Germinal center (tissue), 1 donor: ENCODE results near the gene TBC1D1.

Experiments
- DNase-seq: peaks from one replicate; pipeline ENCODE4 v3.0.0; 2012; ENCODE audit warnings: mixed read lengths, low spot score

TBC1D1 gene

DNA sequence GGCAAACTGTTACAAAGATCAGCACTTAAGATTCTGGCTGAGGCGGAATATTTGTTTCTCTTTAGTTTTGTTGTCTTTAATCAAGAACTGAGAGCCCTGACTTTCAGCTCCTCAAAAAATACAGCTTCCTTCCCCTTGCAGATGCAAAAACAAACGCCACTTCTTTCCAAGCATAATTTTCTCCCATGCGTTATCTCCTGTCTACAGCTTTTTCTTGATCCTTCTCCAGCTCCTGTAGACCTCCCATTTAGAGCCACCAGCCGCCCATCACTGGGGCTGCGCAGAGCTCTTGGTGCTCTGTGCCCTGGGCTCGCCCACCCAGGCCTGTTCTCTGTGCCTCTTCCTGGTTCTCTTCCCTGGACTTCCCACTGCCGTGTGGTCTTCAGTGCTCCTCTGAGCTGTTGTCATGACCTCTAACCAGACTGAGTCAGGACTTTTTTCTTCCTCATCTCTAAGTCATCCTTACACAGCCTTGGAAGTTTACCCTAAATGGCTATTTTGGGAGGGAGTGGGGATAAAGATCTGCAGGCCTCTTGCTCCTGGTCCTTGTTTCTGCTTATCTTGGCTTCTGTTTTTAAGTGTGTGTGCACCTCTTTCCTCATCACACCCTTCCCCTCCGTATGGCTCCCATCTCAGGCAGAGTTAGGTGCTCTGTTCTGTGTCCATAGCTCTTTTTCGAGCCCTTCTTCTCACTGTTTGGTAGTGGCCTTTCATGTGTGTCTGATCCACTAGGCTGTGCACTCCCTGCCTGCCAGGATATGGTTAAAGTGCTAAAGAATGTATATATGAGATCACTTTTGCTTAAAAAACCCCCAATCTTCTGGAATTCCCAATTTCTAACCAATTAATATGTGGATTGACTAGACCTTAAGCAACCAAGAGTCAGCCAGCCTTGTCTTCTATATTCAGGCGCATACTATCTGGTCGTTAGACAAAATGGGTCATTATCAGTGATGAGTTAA is 191.8 kb downstream of the TBC1D1 start:
- no peak for DNase-seq

GRCh38 chr4:38084877-38085711 is 194.2 kb downstream of the TBC1D1 start:
- no peak for DNase-seq

DNA sequence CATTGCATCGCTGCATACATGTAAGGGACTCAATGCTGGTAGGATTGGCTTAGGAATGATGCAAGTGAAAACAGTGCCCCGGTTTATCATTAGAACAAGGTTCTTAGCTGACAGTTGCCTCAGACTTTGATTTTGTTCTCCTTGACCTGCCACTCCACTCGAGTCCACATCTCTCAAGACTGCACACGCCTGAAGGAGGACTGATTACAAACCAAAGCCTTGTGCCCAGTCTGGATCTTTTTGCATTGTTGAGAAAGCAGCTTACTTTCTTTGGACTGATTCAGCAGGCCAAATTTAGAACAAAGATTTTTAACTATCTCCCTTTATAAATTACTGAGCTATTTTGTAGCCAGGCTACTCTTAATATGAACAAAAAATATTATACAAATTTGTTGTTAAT is 194.9 kb downstream of the TBC1D1 start:
- DNase-seq = no peak

DNA sequence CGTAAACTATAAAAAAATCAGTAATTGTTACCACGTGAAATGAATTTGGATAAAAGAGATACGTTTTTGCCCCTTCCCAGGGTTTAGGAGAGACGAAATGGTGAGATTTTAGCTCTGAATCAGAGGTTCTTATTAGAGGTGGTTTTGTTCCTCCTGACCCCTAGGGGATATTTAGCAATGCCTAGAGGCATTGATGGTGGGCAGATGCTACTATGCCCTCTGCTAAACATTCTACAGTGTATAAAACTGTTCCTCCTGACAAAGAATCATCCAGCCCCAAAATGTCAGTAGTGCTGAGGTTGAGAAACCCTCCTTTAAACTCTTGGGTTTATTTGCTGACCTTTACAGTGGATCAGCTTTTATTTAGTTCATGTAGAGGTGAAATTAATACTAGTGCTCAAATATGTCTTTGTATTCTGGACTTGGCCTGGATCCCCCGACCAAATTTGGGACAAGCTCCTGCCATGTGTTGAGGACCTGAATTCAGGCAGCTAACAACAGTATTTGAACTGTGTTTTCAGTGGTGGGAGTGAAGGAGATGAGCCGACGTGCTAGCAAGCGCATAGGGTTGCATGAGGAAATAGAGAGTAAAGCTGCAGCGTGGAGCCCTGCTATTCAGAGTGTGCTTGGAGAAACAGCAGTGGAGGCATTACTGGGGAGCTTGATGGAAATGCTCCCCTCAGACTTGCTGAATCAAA is 195.4 kb downstream of the TBC1D1 start:
- DNase-seq = no peak

DNA sequence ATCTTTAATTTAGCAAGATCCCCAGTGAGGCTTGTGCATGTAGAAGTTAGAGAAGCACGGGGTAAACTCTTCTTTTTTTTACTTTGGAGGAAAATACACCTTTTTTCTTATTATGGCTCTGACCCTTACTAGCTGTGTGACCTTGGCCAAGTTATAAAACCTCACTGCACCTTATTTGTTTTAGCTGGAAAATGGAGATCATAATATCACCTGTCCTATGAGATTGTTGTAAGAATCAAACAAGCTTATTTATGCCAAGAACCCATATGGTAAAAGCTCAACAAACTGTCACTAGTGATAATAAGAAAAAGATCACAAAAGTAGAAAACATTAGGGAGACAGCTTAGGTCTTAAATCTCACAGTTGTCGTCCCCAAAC is 196.0 kb downstream of the TBC1D1 start:
- no peak for DNase-seq

DNA sequence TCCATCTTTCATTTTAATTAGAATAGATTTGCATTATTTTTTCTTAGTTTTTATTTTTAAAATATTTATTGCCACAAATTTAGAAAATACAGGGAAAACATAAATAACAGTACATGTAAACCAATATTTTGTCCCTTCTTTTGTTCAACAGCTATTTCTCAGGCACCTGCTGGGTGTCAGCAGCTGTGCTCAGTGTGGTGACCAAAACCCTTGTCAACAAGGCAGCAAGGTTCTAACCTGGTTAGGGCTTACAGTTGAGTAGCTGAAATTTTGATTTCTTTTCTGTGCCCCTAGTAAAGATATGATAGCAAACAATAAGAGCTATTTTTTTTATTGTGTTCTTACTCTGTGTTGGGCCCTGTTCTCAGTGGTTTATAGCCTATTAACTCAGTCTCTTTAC is 197.4 kb downstream of the TBC1D1 start:
- no peak for DNase-seq

- DNase-seq = no peak
These were observed 199.1 kb downstream of the TBC1D1 start for GRCh38 chr4:38089961-38090360.

- no peak for DNase-seq
These were observed 199.8 kb downstream of the TBC1D1 start for GRCh38 chr4:38090455-38091246.

DNA sequence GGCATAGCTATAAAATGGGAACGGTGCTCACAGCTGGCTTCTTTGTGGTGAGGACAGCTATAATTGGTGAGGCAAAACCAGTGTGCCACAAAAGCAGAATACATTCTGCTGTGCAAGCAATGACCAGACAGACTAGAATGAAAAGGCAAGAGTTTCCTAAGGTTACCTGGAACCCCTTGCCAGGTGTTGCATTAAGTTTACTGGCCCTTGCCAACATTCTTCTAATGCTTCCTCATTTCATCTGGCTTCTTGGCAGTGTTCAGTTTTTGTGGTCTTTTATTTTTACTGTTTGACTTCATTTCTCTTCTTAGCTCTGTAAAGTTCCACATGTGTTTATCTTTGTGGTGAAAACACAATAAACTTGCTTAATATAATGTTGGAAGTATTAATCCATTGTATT is 200.8 kb downstream of the TBC1D1 start:
- DNase-seq = no peak

DNA sequence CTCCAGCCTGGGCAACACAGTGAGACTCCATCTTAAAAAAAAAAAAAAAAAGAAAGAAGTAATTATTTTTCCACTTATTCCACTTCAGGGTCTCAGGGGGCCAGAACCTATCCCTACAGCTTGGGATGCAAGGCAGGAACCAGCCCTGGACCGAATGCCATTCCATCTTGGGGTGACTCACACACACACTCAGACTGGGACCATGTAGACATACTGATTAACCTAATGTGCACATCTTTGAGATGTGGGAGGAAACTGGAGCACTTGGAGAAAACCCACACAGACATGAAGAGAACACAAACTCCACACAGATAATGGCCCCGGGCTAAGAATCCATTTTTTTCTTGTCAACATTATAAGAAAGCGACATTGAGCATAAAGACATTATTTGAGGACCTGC is 201.8 kb downstream of the TBC1D1 start:
- DNase-seq = no peak

- no peak for DNase-seq
These were observed 203.5 kb downstream of the TBC1D1 start for GRCh38 chr4:38094419-38094818.

DNA sequence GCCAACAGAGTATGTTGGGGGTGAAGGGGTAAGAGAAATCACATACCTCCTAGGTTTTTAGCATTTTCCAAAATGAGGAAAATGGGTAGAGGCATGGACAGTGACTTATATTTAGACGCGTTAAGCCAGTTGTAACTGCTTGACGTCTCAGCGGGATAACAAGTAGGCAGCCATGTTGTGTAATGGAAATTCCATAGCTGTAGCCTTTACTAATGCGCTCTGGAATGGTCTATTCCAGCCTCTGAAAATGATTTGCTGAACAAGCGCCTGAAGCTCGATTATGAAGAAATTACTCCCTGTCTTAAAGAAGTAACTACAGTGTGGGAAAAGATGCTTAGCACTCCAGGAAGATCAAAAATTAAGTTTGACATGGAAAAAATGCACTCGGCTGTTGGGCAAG is 204.8 kb downstream of the TBC1D1 start:
- no peak for DNase-seq

DNA sequence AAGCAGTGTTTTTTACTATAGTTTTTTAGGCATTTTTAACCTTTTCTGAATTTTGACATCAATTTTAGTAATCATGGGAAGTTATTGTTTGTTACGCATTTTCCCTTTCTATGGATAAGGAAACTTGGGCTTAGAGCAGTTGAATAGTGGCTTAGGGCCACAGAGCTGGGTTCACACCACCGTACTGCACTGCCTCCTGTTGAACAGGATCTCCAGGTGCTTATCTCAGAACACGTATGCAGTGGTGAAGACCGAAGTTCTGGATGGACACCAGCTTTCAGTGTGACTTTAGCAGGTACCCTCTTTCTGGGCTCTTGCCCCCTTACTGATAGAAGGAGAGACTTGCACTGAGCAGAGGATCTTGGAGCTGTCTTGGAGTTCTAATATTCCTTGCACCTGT is 206.9 kb downstream of the TBC1D1 start:
- DNase-seq = no peak

DNA sequence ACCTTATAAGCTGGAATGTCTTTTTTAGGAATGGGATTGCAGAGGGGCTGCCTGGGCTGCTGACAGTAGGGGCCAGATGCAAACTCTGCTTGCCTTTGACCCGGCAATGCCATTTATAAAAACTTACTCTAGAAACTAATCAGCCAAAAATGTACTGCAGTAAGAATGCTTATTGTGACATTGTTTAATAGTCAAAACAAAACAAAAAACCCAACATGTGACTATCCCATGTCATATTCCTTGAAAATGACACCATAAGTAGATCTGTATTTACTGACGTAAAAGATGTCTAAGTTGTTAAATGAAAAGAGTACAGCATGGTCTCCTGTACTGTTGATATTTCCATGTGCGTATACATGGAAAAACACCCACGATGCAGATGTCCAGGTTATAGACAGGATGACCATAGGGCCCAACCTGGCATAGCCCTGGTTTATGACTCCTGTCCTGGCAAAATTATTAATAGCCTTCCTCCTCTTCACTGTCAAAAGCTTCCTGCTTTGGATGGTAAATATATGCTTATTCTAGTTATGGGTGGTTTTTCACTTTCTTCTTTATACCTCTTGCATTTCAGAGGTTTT is 208.2 kb downstream of the TBC1D1 start:
- no peak for DNase-seq

GRCh38 chr4:38099908-38100407 is 209.1 kb downstream of the TBC1D1 start:
- DNase-seq = no peak

DNA sequence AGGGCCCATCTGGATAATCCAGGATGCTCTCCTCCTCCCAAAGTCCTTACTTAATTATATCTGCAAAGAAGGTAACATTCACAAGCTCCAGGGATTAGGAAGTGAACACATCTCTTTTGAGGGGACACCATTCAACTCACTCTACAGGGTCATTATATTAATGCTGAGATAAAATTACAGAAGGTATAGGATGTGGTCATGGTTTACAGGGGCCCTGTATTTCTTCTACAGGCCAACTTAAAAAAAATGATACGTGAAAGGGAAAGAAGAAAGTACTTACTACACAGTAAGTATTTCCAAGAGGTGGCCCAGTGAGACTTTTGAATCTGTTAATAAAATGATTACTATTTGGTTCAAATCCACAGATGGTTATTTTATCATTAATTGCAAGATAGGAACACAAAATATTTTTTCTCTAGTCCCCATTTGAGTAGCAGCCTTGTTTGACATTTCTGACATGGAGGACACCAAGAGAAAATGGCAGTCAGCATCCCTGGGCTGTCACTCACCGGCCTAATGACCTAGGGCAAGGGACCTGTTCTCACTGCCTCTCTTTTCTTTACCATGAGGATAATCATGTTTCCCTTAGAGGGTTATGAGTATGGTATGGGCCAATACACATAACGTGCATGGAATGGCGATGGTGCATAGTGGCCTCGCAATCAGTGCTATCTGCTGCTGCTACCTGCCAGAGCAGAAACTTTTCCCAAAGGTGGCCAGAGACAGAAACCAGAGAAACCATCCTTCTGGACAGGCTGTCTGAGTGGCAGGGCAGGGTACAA is 209.8 kb downstream of the TBC1D1 start:
- no peak for DNase-seq

GRCh38 chr4:38101563-38101962 is 210.7 kb downstream of the TBC1D1 start:
- DNase-seq = no peak

DNA sequence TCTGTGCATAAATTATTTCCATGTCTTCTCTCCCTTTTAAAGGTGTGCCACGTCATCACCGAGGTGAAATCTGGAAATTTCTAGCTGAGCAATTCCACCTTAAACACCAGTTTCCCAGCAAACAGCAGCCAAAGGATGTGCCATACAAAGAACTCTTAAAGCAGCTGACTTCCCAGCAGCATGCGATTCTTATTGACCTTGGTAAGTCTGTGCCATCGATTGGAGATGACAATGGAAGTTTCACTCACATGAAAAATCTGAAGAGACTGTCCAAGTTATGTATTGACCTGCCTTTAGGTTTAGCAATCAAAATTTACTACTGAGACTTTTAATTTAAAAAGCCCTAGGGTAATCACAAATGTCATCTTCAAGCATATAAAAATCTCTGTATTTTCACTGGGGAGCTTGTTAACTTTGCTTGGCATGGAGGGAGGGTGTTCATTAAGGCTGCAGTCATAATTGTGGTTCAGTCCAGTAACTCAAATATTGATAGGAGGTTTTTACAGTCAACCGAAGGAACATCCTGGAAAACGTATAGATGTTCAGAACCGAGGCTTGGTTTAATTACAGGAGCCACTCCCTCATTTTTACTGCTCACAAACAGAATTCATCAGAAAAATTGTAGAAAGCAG is 212.2 kb downstream of the TBC1D1 start:
- DNase-seq = no peak

- no peak for DNase-seq
These were observed 214.8 kb downstream of the TBC1D1 start for GRCh38 chr4:38105475-38106220.
